Progenitor cell of endocrine pancreas (in vitro differentiated cells): ENCODE measurements around the gene SYT8. TPM values are rescaled to one million over a fixed set of nuclear protein-coding genes. Genes with fewer than 3 reads are reported as not detected.

Experiments used
- DNase-seq: peaks from one replicate; pipeline ENCODE4 v3.0.0; 2021; ENCODE audit warnings: low spot score; ENCODE audit not compliant: unreplicated experiment
- H3K27ac Mint-ChIP-seq: 2 replicates; pipeline ENCODE4 v1.8.0; 2021; ENCODE audit warnings: mild to moderate bottlenecking, moderate library complexity, mixed read lengths
- H3K27me3 Mint-ChIP-seq: 2 replicates; pipeline ENCODE4 v1.8.0; 2021; ENCODE audit warnings: mixed read lengths
- H3K36me3 Mint-ChIP-seq: 2 replicates; pipeline ENCODE4 v1.8.0; 2022; ENCODE audit warnings: mixed read lengths; ENCODE audit not compliant: insufficient read depth
- H3K4me1 Mint-ChIP-seq: 2 replicates; pipeline ENCODE4 v1.8.0; 2021; ENCODE audit warnings: low read depth, mixed read lengths
- H3K4me3 Mint-ChIP-seq: 2 replicates; pipeline ENCODE4 v1.8.0; 2021; ENCODE audit warnings: low read depth, mild to moderate bottlenecking, moderate library complexity, mixed read lengths
- H3K9me3 Mint-ChIP-seq: 2 replicates; pipeline ENCODE4 v1.8.0; 2021; ENCODE audit warnings: low read depth, mixed read lengths
- total RNA-seq: library from RNA; stranded (reverse); gene quantifications from 2 replicates; pipeline ENCODE4 v1.2.1, GENCODE V29; 2021
- TF ChIP-seq, protein P1 (sequence below): fragments of 200-600 bp; sonication (generic); IDR thresholded peaks from one replicate; pipeline ENCODE4 v1.5.0; 2021; ENCODE audit warnings: antibody characterized with exemption, mild to moderate bottlenecking; ENCODE audit not compliant: unreplicated experiment

SYT8 gene
- total RNA-seq, 1 donor from 2014 or later: 1.5 TPM

DNA sequence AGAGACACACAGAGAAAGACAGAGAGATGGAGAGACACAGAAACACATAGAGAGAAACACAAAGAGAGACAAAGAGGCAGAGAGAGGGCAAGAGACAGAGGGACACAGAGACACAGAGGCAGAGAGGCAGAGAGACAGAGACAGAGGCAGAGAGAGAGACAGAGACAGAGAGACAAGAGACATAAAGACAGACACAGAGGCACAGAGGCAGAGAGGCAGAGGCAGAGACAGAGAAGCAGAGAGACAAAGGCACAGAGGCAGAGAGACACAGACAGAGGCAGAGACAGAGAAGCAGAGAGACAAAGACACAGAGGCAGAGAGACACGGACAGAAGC is 10.3 kb downstream of the SYT8 start:
- DNase-seq: no peak
- peaks cover 32% of the 10 kb centered on the region for H3K27me3 Mint-ChIP-seq
- TF ChIP-seq, protein P1, sequence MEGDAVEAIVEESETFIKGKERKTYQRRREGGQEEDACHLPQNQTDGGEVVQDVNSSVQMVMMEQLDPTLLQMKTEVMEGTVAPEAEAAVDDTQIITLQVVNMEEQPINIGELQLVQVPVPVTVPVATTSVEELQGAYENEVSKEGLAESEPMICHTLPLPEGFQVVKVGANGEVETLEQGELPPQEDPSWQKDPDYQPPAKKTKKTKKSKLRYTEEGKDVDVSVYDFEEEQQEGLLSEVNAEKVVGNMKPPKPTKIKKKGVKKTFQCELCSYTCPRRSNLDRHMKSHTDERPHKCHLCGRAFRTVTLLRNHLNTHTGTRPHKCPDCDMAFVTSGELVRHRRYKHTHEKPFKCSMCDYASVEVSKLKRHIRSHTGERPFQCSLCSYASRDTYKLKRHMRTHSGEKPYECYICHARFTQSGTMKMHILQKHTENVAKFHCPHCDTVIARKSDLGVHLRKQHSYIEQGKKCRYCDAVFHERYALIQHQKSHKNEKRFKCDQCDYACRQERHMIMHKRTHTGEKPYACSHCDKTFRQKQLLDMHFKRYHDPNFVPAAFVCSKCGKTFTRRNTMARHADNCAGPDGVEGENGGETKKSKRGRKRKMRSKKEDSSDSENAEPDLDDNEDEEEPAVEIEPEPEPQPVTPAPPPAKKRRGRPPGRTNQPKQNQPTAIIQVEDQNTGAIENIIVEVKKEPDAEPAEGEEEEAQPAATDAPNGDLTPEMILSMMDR: no peak
- H3K36me3 Mint-ChIP-seq: no peaks in the 10 kb centered on the region
- H3K27ac Mint-ChIP-seq: peak overlapping the region; percentile 33
- H3K9me3 Mint-ChIP-seq: no peaks in the 10 kb centered on the region
- no peak overlapping the region for H3K4me3 Mint-ChIP-seq
- H3K4me1 Mint-ChIP-seq: peaks cover 4% of the 10 kb centered on the region

GRCh38 chr11:1845561-1846452 is 11.0 kb downstream of the SYT8 start:
- peaks cover 32% of the 10 kb centered on the region for H3K27me3 Mint-ChIP-seq
- no peak overlapping the region for H3K27ac Mint-ChIP-seq
- no peak for DNase-seq
- no peaks in the 10 kb centered on the region for H3K9me3 Mint-ChIP-seq
- peaks cover 4% of the 10 kb centered on the region for H3K4me1 Mint-ChIP-seq
- no peak overlapping the region for H3K4me3 Mint-ChIP-seq
- H3K36me3 Mint-ChIP-seq: no peaks in the 10 kb centered on the region
- TF ChIP-seq, protein P1: no peak

DNA sequence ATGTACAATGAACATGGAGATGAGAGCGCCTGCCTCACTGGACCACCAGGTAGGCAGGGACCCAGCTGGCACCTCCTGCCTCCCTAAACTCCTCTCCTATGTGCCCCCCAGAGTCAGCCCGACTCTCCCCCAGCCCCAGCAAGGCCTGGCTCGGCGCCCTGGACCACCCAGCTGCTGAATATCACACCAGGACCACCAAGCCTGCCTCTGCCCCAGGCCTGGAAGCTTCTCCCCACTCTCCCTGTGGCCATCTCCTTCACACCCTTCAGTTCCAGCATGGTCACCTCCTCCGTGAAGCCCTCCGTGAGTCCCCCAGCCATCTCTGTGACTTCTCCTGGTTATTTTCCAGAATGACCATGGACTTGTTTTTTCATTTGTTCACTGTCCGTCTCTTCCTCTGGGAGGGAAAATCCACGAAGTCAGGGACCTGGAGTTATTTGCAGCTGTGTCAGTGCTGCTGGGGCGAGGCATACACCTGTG is 11.7 kb downstream of the SYT8 start:
- Mint-ChIP-seq H3K27ac (no peak overlapping the region), H3K36me3 (no peaks in the 10 kb centered on the region), H3K4me1 (peaks cover 4% of the 10 kb centered on the region), H3K4me3 (no peak overlapping the region), H3K9me3 (no peaks in the 10 kb centered on the region), H3K27me3 (peaks cover 32% of the 10 kb centered on the region)
- TF ChIP-seq, protein P1: no peak
- DNase-seq: no peak

GRCh38 chr11:1847006-1847735 is 12.4 kb downstream of the SYT8 start:
- H3K36me3 Mint-ChIP-seq: no peaks in the 10 kb centered on the region
- H3K4me1 Mint-ChIP-seq: peaks cover 4% of the 10 kb centered on the region
- H3K9me3 Mint-ChIP-seq: no peaks in the 10 kb centered on the region
- no peak overlapping the region for H3K4me3 Mint-ChIP-seq
- H3K27me3 Mint-ChIP-seq: peaks cover 33% of the 10 kb centered on the region
- DNase-seq: no peak
- TF ChIP-seq, protein P1: no peak
- peak overlapping the region; percentile 67 for H3K27ac Mint-ChIP-seq

DNA sequence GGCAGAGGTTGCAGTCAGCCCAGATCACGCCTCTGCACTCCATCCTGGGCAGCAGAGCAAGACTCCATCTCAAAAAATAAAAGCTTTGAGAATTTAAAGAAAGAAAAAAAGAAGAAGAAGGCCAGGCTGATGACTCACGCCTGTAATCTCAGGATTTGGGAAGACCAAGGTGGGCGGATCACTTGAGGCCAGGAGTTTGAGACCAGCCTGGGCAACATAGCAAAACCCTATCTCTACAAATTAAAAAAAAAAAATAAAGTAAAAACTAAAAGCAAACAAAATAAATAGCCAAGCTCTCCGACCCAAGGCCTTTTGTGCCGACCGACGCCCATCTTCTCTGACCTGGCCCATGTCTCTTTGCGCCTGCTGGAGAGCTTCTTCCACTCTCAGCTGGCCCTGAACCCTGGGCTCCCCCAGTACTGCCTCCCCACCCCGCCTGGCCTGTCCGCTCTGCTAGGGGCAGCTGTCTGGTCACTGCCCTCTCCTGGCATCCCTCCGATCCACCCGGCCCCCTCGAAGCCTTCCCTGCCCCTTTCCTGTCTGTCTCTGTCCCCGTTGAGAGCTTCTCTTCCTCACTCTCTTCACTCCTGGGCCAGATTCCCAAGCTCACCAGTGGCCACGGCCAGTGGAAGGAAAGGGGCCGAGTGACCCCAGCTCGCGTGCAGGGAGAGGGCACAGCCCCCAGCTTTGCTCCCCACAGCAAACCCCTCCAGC is 13.3 kb downstream of the SYT8 start:
- peaks cover 39% of the 10 kb centered on the region for H3K27me3 Mint-ChIP-seq
- no peak overlapping the region for H3K4me3 Mint-ChIP-seq
- H3K4me1 Mint-ChIP-seq: peaks cover 4% of the 10 kb centered on the region
- no peaks in the 10 kb centered on the region for H3K36me3 Mint-ChIP-seq
- TF ChIP-seq, protein P1: no peak
- DNase-seq: no peak
- no peaks in the 10 kb centered on the region for H3K9me3 Mint-ChIP-seq
- H3K27ac Mint-ChIP-seq: no peak overlapping the region
